Natural killer cell (primary cell): ENCODE measurements around the gene PSMB11. TPM values are rescaled to one million over a fixed set of nuclear protein-coding genes. Genes with fewer than 3 reads are reported as not detected.

Experiments
- ATAC-seq, 3 donors: fragments of 150-1000 bp in 2 of 3; fragments of 200-7000 bp in 1 of 3; cut with Tn5 transposase; 1 replicate in 1 of 3; 2 replicates in 2 of 3; pipeline ENCODE4 v1.10.0; 2021; ENCODE audit warnings: mild to moderate bottlenecking in 2 of 3, moderate library complexity in 2 of 3
- DNase-seq, 2 donors: peaks; one replicate each; pipeline versions ENCODE4 v3.0.0 to v3.0.0-alpha.2; 2013 to 2021; ENCODE audit warnings: mixed read lengths in 1 of 2
- H3K27ac ChIP-seq: one replicate; pipeline ENCODE4 v1.5.1; 2013; ENCODE audit warnings: mild to moderate bottlenecking, low read length
- H3K27me3 ChIP-seq: one replicate; pipeline ENCODE4 v1.6.1; 2013; ENCODE audit warnings: low read length; ENCODE audit not compliant: control insufficient read depth, insufficient read depth
- H3K36me3 ChIP-seq: one replicate; pipeline ENCODE4 v1.6.1; 2013; ENCODE audit warnings: low read length; ENCODE audit not compliant: control insufficient read depth, insufficient read depth
- H3K4me1 ChIP-seq: one replicate; pipeline ENCODE4 v1.6.1; 2013; ENCODE audit warnings: low read length; ENCODE audit not compliant: control insufficient read depth, insufficient read depth
- H3K4me3 ChIP-seq: one replicate; pipeline ENCODE4 v1.5.1; 2013; ENCODE audit warnings: low read length
- H3K9me3 ChIP-seq: one replicate; pipeline ENCODE4 v1.6.1; 2013; ENCODE audit warnings: low read length; ENCODE audit not compliant: control insufficient read depth, insufficient read depth
- H3K27ac Mint-ChIP-seq, 2 donors: one replicate each; pipeline ENCODE4 v1.8.0; 2022; ENCODE audit warnings: mild to moderate bottlenecking in 2 of 2, mixed read lengths in 2 of 2, moderate library complexity in 1 of 2
- H3K27me3 Mint-ChIP-seq, 2 donors: one replicate each; pipeline ENCODE4 v1.8.0; 2022; ENCODE audit warnings: low read depth in 2 of 2, mixed read lengths in 2 of 2
- H3K36me3 Mint-ChIP-seq: one replicate; pipeline ENCODE4 v1.8.0; 2022; ENCODE audit warnings: mixed read lengths
- H3K4me1 Mint-ChIP-seq, 2 donors: one replicate each; pipeline ENCODE4 v1.8.0; 2022; ENCODE audit warnings: mixed read lengths in 2 of 2
- H3K4me3 Mint-ChIP-seq: one replicate; pipeline ENCODE4 v1.8.0; 2022; ENCODE audit warnings: mild to moderate bottlenecking, moderate library complexity, mixed read lengths
- H3K9me3 Mint-ChIP-seq, 2 donors: one replicate each; pipeline ENCODE4 v1.8.0; 2022; ENCODE audit warnings: mixed read lengths in 2 of 2
- WGBS: methylation state at CpG from one replicate; pipeline ENCODE4 v1.1.7; 2013; ENCODE audit warnings: missing lambda C conversion rate; ENCODE audit not compliant: insufficient coverage; 5-methylcytosine and 5-hydroxymethylcytosine counted together
- intact Hi-C: fragments of 100-400 bp; cut with micrococcal nuclease; formaldehyde crosslinking; loops from one replicate; pipeline ENCODE4 v1.14.2; 2022
- total RNA-seq, 4 donors: library from RNA; stranded (reverse); fragments of 120-200 nt in 1 of 4; gene quantifications; one replicate each; pipeline versions ENCODE4 v1.2.3 to v1.2.4, GENCODE V29; 2013 to 2022
- TF ChIP-seq, protein P1 (sequence below): fragments of 200-600 bp; IDR thresholded peaks from one replicate; pipeline ENCODE4 v1.8.0; 2022; ENCODE audit warnings: antibody characterized with exemption

Gene PSMB11
- total RNA-seq, 3 donors from 2014 or later (not counting 1 experiment from before 2014, with no cell fraction given), result not detected

DNA sequence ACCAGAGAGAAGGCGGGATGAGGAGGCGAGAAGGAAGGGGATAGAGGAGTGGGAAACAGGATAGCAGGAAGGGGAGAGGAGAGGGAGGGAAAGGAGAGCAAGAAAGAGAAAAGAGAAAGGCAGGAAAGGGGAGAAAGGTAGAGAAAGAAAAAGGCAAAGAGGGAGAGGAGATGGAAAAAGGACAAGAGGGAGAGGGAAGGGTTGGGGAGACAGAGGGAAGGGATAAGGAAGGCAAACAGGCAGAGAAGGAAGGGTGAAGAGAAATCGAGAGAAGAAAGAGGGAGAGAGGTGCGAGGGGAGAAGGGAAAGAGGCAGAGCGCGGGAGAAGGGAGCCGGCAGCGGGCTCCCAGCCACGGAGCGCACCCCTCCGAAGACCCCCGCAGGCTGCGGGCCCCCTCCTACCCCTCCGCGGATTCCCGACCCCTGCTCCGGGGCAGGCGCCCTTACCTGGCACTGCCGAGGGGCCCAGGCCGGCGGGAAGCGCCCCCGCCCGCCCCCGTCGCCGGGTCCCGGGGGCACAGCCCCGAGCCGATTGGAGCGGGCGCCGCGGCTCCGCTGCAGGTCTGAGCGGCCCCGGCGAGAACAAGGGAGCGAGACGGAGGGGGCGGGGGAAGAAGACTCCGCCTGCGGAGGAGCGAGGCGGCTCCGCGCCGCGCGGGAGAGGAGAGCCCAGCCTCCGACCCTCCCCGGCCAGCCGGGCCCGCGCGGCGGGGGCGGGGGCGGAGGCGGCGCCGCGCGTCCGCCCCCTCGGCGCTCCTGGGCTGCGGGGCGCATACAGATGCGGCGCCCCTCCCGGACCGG is 15.1 kb downstream of the PSMB11 start, which contains the start of gene CDH24:
TSS of gene CDH24 (minus strand) at position 565 of the 801 bp plus-strand sequence. CDS start 1,787 bp downstream, outside the sequence.
- Histone ChIP-seq H3K4me1 (peaks cover 18% of the 10 kb centered on the region), H3K27me3 (no peaks in the 10 kb centered on the region), H3K9me3 (no peaks in the 10 kb centered on the region), H3K36me3 (peaks cover 24% of the 10 kb centered on the region), H3K27ac (no peak within 1 kb of the TSS), H3K4me3 (peak within 1 kb of the TSS; percentile 58)
- H3K36me3 Mint-ChIP-seq, result peaks cover 7% of the 10 kb centered on the region
- peak within 1 kb of the TSS; percentile 90 for H3K4me3 Mint-ChIP-seq
- no peaks in the 10 kb centered on the region for H3K9me3 Mint-ChIP-seq
- peaks cover 0 to 3% of the 10 kb centered on the region in 2 donors for H3K27me3 Mint-ChIP-seq
- 2% methylated on average over 73 of the region's 73 CpGs for WGBS
- TF ChIP-seq, protein P1, sequence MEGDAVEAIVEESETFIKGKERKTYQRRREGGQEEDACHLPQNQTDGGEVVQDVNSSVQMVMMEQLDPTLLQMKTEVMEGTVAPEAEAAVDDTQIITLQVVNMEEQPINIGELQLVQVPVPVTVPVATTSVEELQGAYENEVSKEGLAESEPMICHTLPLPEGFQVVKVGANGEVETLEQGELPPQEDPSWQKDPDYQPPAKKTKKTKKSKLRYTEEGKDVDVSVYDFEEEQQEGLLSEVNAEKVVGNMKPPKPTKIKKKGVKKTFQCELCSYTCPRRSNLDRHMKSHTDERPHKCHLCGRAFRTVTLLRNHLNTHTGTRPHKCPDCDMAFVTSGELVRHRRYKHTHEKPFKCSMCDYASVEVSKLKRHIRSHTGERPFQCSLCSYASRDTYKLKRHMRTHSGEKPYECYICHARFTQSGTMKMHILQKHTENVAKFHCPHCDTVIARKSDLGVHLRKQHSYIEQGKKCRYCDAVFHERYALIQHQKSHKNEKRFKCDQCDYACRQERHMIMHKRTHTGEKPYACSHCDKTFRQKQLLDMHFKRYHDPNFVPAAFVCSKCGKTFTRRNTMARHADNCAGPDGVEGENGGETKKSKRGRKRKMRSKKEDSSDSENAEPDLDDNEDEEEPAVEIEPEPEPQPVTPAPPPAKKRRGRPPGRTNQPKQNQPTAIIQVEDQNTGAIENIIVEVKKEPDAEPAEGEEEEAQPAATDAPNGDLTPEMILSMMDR, result no peak
- intact Hi-C loops, result loop anchor here (1.0 to 10.0 kb wide), 4 partner anchors 50 to 672 kb away; partner anchors contain the start of gene PRMT5
- ATAC-seq, result peak; percentile 75 to 82 (median 75)
- H3K4me1 Mint-ChIP-seq, result peaks cover 17 to 27% of the 10 kb centered on the region in 2 donors
- DNase-seq, result peak; percentile 63 to 82
- H3K27ac Mint-ChIP-seq, result peak within 1 kb of the TSS; percentile 61 to 91

- WGBS, result 3% methylated on average over 51 of the region's 51 CpGs
- H3K4me1 Mint-ChIP-seq, result peaks cover 17 to 27% of the 10 kb centered on the region in 2 donors
- no peak overlapping the region for H3K27ac ChIP-seq
- TF ChIP-seq, protein P1, result peak; percentile 98
- DNase-seq (peak; percentile 86 to 94), ATAC-seq (peak; percentile 72 to 83 (median 73))
- H3K27me3 Mint-ChIP-seq, result peaks cover 0 to 3% of the 10 kb centered on the region in 2 donors
- no peaks in the 10 kb centered on the region for H3K9me3 Mint-ChIP-seq
- H3K4me3 Mint-ChIP-seq, result peak overlapping the region; percentile 82
- peaks cover 18% of the 10 kb centered on the region for H3K4me1 ChIP-seq
- no peaks in the 10 kb centered on the region for H3K9me3 ChIP-seq
- H3K4me3 ChIP-seq, result peak overlapping the region; percentile 58
- peak overlapping the region; percentile 60 to 74 for H3K27ac Mint-ChIP-seq
- no peaks in the 10 kb centered on the region for H3K27me3 ChIP-seq
- H3K36me3 ChIP-seq, result peaks cover 33% of the 10 kb centered on the region
- peaks cover 7% of the 10 kb centered on the region for H3K36me3 Mint-ChIP-seq
- intact Hi-C loops, result loop anchor here (1.0 to 10.0 kb wide), 7 partner anchors 51 to 673 kb away; partner anchors contain the start of gene PRMT5
Measured at GRCh38 chr14:23057757-23058653, 16.0 kb downstream of the PSMB11 start.

DNA sequence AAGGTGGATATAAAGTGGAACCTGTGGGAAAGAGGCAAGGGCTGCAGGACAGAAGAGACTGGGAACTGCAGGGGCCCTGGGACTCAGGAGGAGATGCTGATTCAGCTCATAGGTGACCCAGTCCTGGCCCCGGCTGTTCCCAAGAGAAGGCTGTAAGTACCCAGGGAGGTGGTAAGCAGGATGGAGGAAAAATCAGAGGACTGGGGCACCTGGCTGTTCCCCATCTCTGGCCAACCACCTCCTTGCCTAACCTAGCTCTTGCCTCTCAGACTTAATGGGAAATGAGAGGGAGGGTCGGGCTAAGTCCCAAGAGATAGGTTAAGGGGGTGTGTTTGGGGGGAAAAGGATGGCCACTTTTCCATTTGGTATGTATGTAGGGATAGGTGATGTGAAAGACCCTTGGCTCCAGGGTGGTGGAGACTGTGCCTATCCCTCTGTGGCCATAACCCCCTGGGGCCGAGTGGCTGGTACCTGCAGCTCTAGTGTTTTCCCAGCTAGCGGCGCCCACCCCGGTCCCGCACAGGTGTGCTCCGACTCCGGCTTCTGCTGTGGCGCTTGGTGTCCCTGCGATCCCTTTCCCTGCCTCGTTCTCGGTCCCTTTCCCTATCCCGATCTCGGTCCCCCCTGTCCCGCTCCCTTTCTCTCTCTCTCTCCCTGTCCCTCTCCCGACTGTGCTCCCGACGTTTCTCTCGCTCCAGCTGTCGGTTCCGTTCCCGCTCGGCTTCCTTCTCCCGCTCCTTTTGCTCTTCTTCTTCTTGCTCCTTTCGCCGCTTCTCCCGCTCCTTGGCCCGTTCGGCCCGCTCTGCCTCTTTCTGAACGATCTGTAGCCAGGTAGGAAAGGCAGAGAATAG is 16.9 kb downstream of the PSMB11 start:
- Mint-ChIP-seq H3K27ac (peak overlapping the region; percentile 26 to 58), H3K27me3 (peaks cover 0 to 3% of the 10 kb centered on the region in 2 donors), H3K4me1 (peaks cover 17 to 27% of the 10 kb centered on the region in 2 donors), H3K9me3 (no peaks in the 10 kb centered on the region), H3K4me3 (peak overlapping the region; percentile 67), H3K36me3 (peaks cover 16% of the 10 kb centered on the region)
- TF ChIP-seq, protein P1, result no peak
- ATAC-seq (no peak), DNase-seq (no peak)
- Histone ChIP-seq H3K36me3 (peaks cover 42% of the 10 kb centered on the region), H3K4me3 (no peak overlapping the region), H3K4me1 (peaks cover 18% of the 10 kb centered on the region), H3K9me3 (no peaks in the 10 kb centered on the region), H3K27me3 (no peaks in the 10 kb centered on the region), H3K27ac (no peak overlapping the region)
- intact Hi-C loops, result loop anchor here (1.0 to 10.0 kb wide), 6 partner anchors 52 to 674 kb away; no protein-coding TSS in a partner anchor
- WGBS, result 93% methylated on average over 32 of the region's 32 CpGs
